Measurements from ENCODE around the gene ZC2HC1C. TPM values are rescaled to one million over a fixed set of nuclear protein-coding genes. Genes with fewer than 3 reads are reported as not detected.

The ZC2HC1C gene
- total and polyA plus RNA-seq, 2 of the 13 experiments (the other 11 are each of a cell fraction or from before 2014, with no cell fraction given): 3.3 to 3.5 TPM

DNA sequence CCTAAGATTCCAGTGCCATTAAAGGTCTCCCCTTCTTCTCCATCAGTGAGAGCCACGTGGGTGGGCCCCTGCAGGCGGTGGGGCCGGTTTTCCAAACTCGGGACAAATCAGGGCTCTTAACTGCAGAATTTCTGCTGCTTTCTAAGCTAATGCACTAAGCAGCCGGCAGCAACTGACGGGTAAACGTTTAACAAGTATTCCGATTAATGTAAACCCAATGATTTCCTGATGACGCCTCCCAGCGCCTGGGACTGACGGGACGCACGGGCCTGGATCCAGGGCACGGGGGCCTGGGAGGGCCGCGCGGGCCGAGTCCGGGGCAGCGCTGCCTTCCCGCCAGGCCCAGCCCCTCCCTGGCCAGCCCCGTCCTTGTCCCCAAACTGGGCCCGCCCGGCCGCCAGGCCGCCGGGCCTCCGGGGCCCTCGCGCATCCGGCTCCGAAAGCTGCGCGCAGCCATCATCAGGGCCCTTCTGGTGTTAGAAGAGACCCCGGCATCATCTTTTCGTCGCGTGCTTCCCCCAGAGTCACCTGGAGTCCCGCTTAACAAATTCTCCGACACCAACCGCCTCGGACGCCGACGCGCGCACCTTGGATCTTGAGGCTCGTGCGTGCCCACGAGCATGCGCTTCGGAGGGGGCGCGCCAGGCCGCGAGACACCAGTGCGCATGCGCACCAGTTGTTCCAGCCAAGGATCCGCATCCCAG lies 18.4 kb upstream of the ZC2HC1C start, which contains the start of gene MLH3 (continued):
- TF ChIP-seq, protein P1, sequence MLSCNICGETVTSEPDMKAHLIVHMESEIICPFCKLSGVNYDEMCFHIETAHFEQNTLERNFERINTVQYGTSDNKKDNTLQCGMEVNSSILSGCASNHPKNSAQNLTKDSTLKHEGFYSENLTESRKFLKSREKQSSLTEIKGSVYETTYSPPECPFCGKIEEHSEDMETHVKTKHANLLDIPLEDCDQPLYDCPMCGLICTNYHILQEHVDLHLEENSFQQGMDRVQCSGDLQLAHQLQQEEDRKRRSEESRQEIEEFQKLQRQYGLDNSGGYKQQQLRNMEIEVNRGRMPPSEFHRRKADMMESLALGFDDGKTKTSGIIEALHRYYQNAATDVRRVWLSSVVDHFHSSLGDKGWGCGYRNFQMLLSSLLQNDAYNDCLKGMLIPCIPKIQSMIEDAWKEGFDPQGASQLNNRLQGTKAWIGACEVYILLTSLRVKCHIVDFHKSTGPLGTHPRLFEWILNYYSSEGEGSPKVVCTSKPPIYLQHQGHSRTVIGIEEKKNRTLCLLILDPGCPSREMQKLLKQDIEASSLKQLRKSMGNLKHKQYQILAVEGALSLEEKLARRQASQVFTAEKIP (CRISPR knock-in tag; IDR thresholded peaks at IDR 0.05; ENCODE audit: borderline replicate concordance): no peak
- TF ChIP-seq, protein P2, sequence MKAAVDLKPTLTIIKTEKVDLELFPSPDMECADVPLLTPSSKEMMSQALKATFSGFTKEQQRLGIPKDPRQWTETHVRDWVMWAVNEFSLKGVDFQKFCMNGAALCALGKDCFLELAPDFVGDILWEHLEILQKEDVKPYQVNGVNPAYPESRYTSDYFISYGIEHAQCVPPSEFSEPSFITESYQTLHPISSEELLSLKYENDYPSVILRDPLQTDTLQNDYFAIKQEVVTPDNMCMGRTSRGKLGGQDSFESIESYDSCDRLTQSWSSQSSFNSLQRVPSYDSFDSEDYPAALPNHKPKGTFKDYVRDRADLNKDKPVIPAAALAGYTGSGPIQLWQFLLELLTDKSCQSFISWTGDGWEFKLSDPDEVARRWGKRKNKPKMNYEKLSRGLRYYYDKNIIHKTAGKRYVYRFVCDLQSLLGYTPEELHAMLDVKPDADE (CRISPR knock-in tag; IDR thresholded peaks at IDR 0.05): no peak
- TF ChIP-seq DNMT1 (CRISPR knock-in tag; IDR thresholded peaks at IDR 0.05) (no peak), MEF2D (CRISPR knock-in tag; IDR thresholded peaks at IDR 0.05) (no peak), ATF7 (IDR thresholded peaks at IDR 0.05) (no peak), ATF7 (CRISPR knock-in tag; IDR thresholded peaks at IDR 0.05) (no peak), U2AF2 (IDR thresholded peaks at IDR 0.05; ENCODE audit: low read depth, low read length) (0 out of 2 replicates have a peak, but pooled peaks have one; percentile 71), ZNF10 (CRISPR knock-in tag; IDR thresholded peaks at IDR 0.05; ENCODE audit: borderline replicate concordance, low read depth) (no peak), ZNF263 (CRISPR knock-in tag; IDR thresholded peaks at IDR 0.05) (no peak), GABPB1 (CRISPR knock-in tag; IDR thresholded peaks at IDR 0.05) (peak; percentile 59), ZNF337 (CRISPR knock-in tag; IDR thresholded peaks at IDR 0.05; ENCODE audit: borderline replicate concordance, low read depth) (peak; percentile 28; the same call in 1 of the 2 replicates), ELF1 (CRISPR knock-in tag; IDR thresholded peaks at IDR 0.05) (no peak), ZNF782 (CRISPR knock-in tag; IDR thresholded peaks at IDR 0.05; ENCODE audit: borderline replicate concordance) (no peak), DPF2 (CRISPR knock-in tag; IDR thresholded peaks at IDR 0.05; ENCODE audit: borderline replicate concordance, low read depth) (no peak), TGIF2 (CRISPR knock-in tag; IDR thresholded peaks at IDR 0.05) (0 out of 2 replicates have a peak, but pooled peaks have one; percentile 12)
- TF ChIP-seq, protein P3, sequence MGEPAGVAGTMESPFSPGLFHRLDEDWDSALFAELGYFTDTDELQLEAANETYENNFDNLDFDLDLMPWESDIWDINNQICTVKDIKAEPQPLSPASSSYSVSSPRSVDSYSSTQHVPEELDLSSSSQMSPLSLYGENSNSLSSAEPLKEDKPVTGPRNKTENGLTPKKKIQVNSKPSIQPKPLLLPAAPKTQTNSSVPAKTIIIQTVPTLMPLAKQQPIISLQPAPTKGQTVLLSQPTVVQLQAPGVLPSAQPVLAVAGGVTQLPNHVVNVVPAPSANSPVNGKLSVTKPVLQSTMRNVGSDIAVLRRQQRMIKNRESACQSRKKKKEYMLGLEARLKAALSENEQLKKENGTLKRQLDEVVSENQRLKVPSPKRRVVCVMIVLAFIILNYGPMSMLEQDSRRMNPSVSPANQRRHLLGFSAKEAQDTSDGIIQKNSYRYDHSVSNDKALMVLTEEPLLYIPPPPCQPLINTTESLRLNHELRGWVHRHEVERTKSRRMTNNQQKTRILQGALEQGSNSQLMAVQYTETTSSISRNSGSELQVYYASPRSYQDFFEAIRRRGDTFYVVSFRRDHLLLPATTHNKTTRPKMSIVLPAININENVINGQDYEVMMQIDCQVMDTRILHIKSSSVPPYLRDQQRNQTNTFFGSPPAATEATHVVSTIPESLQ (CRISPR knock-in tag; conservative IDR thresholded peaks at IDR 0.05): no peak
- TF ChIP-seq, protein P4, sequence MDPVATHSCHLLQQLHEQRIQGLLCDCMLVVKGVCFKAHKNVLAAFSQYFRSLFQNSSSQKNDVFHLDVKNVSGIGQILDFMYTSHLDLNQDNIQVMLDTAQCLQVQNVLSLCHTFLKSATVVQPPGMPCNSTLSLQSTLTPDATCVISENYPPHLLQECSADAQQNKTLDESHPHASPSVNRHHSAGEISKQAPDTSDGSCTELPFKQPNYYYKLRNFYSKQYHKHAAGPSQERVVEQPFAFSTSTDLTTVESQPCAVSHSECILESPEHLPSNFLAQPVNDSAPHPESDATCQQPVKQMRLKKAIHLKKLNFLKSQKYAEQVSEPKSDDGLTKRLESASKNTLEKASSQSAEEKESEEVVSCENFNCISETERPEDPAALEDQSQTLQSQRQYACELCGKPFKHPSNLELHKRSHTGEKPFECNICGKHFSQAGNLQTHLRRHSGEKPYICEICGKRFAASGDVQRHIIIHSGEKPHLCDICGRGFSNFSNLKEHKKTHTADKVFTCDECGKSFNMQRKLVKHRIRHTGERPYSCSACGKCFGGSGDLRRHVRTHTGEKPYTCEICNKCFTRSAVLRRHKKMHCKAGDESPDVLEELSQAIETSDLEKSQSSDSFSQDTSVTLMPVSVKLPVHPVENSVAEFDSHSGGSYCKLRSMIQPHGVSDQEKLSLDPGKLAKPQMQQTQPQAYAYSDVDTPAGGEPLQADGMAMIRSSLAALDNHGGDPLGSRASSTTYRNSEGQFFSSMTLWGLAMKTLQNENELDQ (CRISPR knock-in tag; IDR thresholded peaks at IDR 0.05; ENCODE audit: borderline replicate concordance): no peak
- TF ChIP-seq, protein P5, sequence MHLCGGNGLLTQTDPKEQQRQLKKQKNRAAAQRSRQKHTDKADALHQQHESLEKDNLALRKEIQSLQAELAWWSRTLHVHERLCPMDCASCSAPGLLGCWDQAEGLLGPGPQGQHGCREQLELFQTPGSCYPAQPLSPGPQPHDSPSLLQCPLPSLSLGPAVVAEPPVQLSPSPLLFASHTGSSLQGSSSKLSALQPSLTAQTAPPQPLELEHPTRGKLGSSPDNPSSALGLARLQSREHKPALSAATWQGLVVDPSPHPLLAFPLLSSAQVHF (CRISPR knock-in tag; IDR thresholded peaks at IDR 0.05): peak; percentile 47; the same call in 1 of the 2 replicates
